Measurements from ENCODE around the gene CAMKMT.

DNA sequence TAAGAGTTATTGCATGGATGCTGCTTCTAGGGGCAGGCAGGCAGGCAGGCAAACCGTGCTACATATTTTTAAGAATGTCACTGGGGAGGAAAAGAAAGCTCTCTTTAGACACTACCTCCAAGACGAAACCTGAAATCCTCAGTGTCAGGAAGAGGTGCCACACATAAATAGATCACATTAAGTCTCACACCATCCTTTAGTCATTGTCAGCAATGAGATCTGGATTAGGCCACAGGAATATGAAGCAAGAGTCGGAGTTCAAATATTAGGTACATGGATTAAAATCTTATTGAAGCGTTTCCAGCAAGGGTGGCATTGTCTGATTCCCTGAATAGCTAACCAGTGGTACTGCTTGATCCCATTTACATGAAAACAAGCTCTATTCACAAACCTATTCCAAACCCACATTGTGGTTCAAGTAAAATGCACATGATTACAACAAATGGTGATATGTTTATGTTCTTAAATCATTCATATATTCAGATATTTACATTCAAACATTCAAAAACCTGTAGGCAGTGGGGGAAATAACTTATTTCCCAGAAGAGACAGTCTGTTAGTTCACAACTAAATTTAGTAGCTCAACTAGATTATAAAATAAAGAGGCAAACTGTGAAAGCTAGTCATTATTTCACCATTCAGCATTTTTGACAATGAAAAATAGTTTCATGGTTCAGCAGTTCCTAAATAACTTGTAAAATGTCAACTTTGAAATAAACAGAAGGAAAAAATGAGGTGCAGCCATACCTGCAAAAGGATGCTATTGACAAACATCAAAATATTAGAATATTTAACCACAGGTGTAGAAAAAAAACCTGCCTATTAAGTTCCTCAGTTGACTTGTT is 384.4 kb downstream of the CAMKMT start:
- TF ChIP-seq EZH2 (IDR thresholded peaks at IDR 0.05; ENCODE audit: borderline replicate concordance, low read length) (no peak), CTCF (conservative IDR thresholded peaks at IDR 0.05 in 1 of 2, IDR thresholded peaks at IDR 0.05 in 1 of 2; ENCODE audit: extremely low read depth in 1 of 2, insufficient read depth in 1 of 2, low read depth in 1 of 2, low read length in 2 of 2) (no peak)

All from mammary epithelial cell (primary cell).